HT-29 (cell line): ENCODE data around the gene TTC14. TPM values are rescaled to one million over a fixed set of nuclear protein-coding genes. Genes with fewer than 3 reads are reported as not detected.

Experiments
- DNase-seq: peaks from one replicate; pipeline ENCODE4 v3.0.0-alpha.2; 2015; ENCODE audit warnings: low spot score
- small RNA-seq: library from RNA; depleted of rRNA; stranded (forward); fragments of <200 nt; gene quantifications from one replicate; pipeline ENCODE3, GENCODE V24; 2014
- total RNA-seq: library from RNA; depleted of rRNA; stranded (reverse); fragments of >200 nt; shearing (Covaris generic); gene quantifications from 2 replicates; pipeline ENCODE4 v1.2.3, GENCODE V29; 2014; rRNA removed

Gene TTC14
- total RNA-seq, 1 experiment from 2014 or later, result 12.8 TPM

- DNase-seq, result no peak
These were observed 29.4 kb downstream of the TTC14 start for GRCh38 chr3:180631317-180631716.

GRCh38 chr3:180633722-180634121, 31.8 kb downstream of the TTC14 start:
- no peak for DNase-seq

- DNase-seq, result no peak
These were observed 39.0 kb downstream of the TTC14 start for GRCh38 chr3:180640987-180641386.

- DNase-seq, result no peak
These were observed 44.3 kb downstream of the TTC14 start for GRCh38 chr3:180646187-180646790.

- DNase-seq, result no peak
These were observed 54.4 kb downstream of the TTC14 start for GRCh38 chr3:180656406-180656805.

GRCh38 chr3:180657094-180657493, 55.1 kb downstream of the TTC14 start:
- no peak for DNase-seq

Small RNAs within 50 kb of the gene (small RNA-seq; reads per million reads assigned to genes)
- not detected for gene AC068298.1
- not detected for gene RNU6-486P

Other genes with a start within 250 kb of the TTC14 start
- gene CCDC39, start 77.3 kb downstream of the TTC14 start, total RNA-seq, result not detected in 2 replicates